GM23338 (cell line): ENCODE data around the gene TNFAIP8L2.

ENCODE experiments used
- CREB1 ChIP-seq: fragments of 250-450 bp; sonication (Bioruptor Pico); IDR thresholded peaks from 2 replicates; pipeline ENCODE4 v1.5.0; 2020; ENCODE audit warnings: low read depth, mild to moderate bottlenecking, moderate library complexity
- ETS1 ChIP-seq: IDR thresholded peaks from 2 replicates; pipeline ENCODE4 v1.6.1; 2016; ENCODE audit warnings: antibody characterized with exemption
- EZH2 ChIP-seq: fragments of 200-600 bp; sonication (generic); IDR thresholded peaks from one replicate; pipeline ENCODE4 v1.8.0; 2017; ENCODE audit warnings: antibody characterized with exemption, mild to moderate bottlenecking, low read depth; ENCODE audit not compliant: unreplicated experiment
- EZH2phosphoT487 ChIP-seq: fragments of 200-600 bp; sonication (generic); IDR thresholded peaks from one replicate; pipeline ENCODE4 v1.8.1; 2018; ENCODE audit warnings: antibody characterized with exemption; ENCODE audit not compliant: unreplicated experiment
- POLR2AphosphoS5 ChIP-seq: IDR thresholded peaks from 2 replicates; pipeline ENCODE4 v1.6.1; 2016; ENCODE audit warnings: antibody characterized with exemption, low read depth
- STAT1 ChIP-seq: IDR thresholded peaks from one replicate; pipeline ENCODE4 v1.6.1; 2016; ENCODE audit warnings: antibody characterized with exemption; ENCODE audit not compliant: unreplicated experiment
- ZNF114 ChIP-seq: fragments of 250-450 bp; sonication (Bioruptor Pico); IDR thresholded peaks from 2 replicates; pipeline ENCODE4 v1.5.0; 2020; ENCODE audit warnings: mild to moderate bottlenecking, moderate library complexity
- ZNF331 ChIP-seq: fragments of 250-450 bp; sonication (Bioruptor Pico); IDR thresholded peaks from 2 replicates; pipeline ENCODE4 v1.5.0; 2020; ENCODE audit warnings: low read depth, mild to moderate bottlenecking, moderate library complexity
- TF ChIP-seq, protein P1 (sequence below), 2 experiments: fragments of 200-600 bp in 1 of 2; sonication (generic) in 1 of 2; conservative IDR thresholded peaks; 2 replicates each; pipeline versions ENCODE4 v1.5.1 to v1.6.1; 2016 to 2017; ENCODE audit warnings: antibody characterized with exemption in 2 of 2, low read depth in 2 of 2, mild to moderate bottlenecking in 2 of 2, moderate library complexity in 1 of 2

DNA sequence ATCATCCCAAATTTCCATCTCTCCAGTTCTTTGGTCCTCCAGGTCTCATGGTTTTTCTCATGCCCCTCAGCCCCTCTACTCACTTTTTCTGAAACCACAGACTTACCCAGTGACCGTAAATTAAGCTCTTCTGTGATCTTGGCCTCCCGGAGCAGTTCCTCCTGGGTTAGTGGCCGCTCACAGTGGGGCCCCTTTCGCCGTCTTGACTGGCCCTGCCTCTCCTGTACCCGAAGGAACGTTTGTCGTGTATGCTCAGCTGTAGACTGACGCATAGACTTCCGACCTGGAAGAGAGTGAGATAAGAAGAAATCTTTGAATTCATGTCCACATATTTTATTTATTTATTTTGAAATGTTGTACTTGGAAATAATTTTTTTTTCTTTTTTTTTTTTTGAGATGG lies 27.8 kb downstream of the TNFAIP8L2 start:
- TF ChIP-seq, protein P1, sequence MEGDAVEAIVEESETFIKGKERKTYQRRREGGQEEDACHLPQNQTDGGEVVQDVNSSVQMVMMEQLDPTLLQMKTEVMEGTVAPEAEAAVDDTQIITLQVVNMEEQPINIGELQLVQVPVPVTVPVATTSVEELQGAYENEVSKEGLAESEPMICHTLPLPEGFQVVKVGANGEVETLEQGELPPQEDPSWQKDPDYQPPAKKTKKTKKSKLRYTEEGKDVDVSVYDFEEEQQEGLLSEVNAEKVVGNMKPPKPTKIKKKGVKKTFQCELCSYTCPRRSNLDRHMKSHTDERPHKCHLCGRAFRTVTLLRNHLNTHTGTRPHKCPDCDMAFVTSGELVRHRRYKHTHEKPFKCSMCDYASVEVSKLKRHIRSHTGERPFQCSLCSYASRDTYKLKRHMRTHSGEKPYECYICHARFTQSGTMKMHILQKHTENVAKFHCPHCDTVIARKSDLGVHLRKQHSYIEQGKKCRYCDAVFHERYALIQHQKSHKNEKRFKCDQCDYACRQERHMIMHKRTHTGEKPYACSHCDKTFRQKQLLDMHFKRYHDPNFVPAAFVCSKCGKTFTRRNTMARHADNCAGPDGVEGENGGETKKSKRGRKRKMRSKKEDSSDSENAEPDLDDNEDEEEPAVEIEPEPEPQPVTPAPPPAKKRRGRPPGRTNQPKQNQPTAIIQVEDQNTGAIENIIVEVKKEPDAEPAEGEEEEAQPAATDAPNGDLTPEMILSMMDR (conservative IDR thresholded peaks at IDR 0.05; ENCODE audit: low read depth in 2 of 2), result no peak
- TF ChIP-seq STAT1, result no peak
- no peak for TF ChIP-seq EZH2phosphoT487
- TF ChIP-seq ETS1, result no peak
- TF ChIP-seq POLR2AphosphoS5, result no peak
- TF ChIP-seq ZNF331 (CRISPR knock-in tag), result no peak
- TF ChIP-seq EZH2, result no peak
- TF ChIP-seq ZNF114, result no peak
- TF ChIP-seq CREB1 (CRISPR knock-in tag), result no peak
